NCI-H128 (cell line): ENCODE measurements around the gene POMGNT2.
A peak's percentile ranks its signal among the peaks of the same experiment; 100 is the strongest.

ENCODE experiments used
- DNase-seq: peaks from one replicate; lab custom pipeline; 2025; ENCODE audit not compliant: unreplicated experiment; lab: John Stamatoyannopoulos, UW

Gene POMGNT2

GRCh38 chr3:43105596-43106292, at the start of gene POMGNT2:
Gene POMGNT2 (minus strand): TSS chr3:43106079. CDS start chr3:43081431, 24,648 bp downstream.
- DNase-seq: peak; percentile 60

- no peak for DNase-seq
Measured at GRCh38 chr3:43154980-43155379, 49.1 kb upstream of the POMGNT2 start.

- no peak for DNase-seq
Measured at GRCh38 chr3:43153216-43154083, 47.6 kb upstream of the POMGNT2 start.

- DNase-seq: no peak
Measured at GRCh38 chr3:43152649-43153048, 46.8 kb upstream of the POMGNT2 start.

GRCh38 chr3:43148033-43148432, 42.2 kb upstream of the POMGNT2 start:
- no peak for DNase-seq

- DNase-seq: no peak
Measured at GRCh38 chr3:43146599-43146998, 40.7 kb upstream of the POMGNT2 start.

- no peak for DNase-seq
Measured at GRCh38 chr3:43144761-43145490, 39.0 kb upstream of the POMGNT2 start.

- no peak for DNase-seq
Measured at GRCh38 chr3:43142472-43142871, 36.6 kb upstream of the POMGNT2 start.

GRCh38 chr3:43138488-43139231, 32.8 kb upstream of the POMGNT2 start:
- no peak for DNase-seq

- no peak for DNase-seq
Measured at GRCh38 chr3:43132870-43133636, 27.2 kb upstream of the POMGNT2 start.

GRCh38 chr3:43132193-43132592, 26.3 kb upstream of the POMGNT2 start:
- DNase-seq: no peak

GRCh38 chr3:43128464-43128863, 22.6 kb upstream of the POMGNT2 start:
- DNase-seq: no peak

GRCh38 chr3:43126536-43126935, 20.7 kb upstream of the POMGNT2 start:
- DNase-seq: no peak

GRCh38 chr3:43123895-43124294, 18.0 kb upstream of the POMGNT2 start:
- DNase-seq: no peak

- no peak for DNase-seq
Measured at GRCh38 chr3:43120937-43121336, 15.1 kb upstream of the POMGNT2 start.

GRCh38 chr3:43117257-43117656, 11.4 kb upstream of the POMGNT2 start:
- DNase-seq: no peak

- no peak for DNase-seq
Measured at GRCh38 chr3:43113671-43114070, 7.8 kb upstream of the POMGNT2 start.

- no peak for DNase-seq
Measured at GRCh38 chr3:43106293-43106628, 382 bp upstream of the POMGNT2 start.

- no peak for DNase-seq
Measured at GRCh38 chr3:43104660-43105595, 951 bp downstream of the POMGNT2 start.
